ENCODE results near the gene NEDD8. TPM values are rescaled to one million over a fixed set of nuclear protein-coding genes. Genes with fewer than 3 reads are reported as not detected.

Gene NEDD8
- total RNA-seq, 1 experiment from 2014 or later, result 330 TPM

DNA sequence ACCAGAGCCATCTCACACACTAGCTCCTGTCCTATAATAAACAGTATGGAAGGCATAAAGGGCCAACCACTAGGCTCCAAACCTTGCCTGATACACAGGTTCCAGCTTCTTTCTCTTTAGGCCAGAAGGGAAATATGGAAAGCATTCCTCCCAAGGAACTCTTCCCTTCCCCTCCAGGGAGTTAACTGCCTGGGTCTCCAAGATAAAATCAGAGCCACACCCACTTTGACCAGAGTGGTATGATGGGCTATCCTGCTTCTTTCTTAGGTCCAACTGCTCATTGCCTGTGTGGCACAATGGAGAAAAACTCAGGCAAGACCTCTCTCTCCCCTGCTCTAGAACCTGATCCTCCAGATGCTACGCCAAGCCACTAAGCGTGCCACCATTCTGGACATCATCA, 24.5 kb downstream of the NEDD8 start:
- H3F3A ChIP-seq (ENCODE audit: low read length, unreplicated experiment), result no peaks in the 10 kb centered on the region
- H3K4me3 ChIP-seq (ENCODE audit: low read length), result no peak overlapping the region
- no peak overlapping the region for H3K4me2 ChIP-seq (ENCODE audit: low read length)
- H3K36me3 ChIP-seq (ENCODE audit: low read depth, low read length), result peaks cover 42% of the 10 kb centered on the region
- intact Hi-C loops (cut with micrococcal nuclease), result no loop called here
- no peak for TF ChIP-seq EZH2phosphoT487 (IDR thresholded peaks at IDR 0.05; ENCODE audit: borderline replicate concordance, low read length)
- no peak for TF ChIP-seq EZH2 (IDR thresholded peaks at IDR 0.05; ENCODE audit: low read length, unreplicated experiment)
- TF ChIP-seq, protein P1, sequence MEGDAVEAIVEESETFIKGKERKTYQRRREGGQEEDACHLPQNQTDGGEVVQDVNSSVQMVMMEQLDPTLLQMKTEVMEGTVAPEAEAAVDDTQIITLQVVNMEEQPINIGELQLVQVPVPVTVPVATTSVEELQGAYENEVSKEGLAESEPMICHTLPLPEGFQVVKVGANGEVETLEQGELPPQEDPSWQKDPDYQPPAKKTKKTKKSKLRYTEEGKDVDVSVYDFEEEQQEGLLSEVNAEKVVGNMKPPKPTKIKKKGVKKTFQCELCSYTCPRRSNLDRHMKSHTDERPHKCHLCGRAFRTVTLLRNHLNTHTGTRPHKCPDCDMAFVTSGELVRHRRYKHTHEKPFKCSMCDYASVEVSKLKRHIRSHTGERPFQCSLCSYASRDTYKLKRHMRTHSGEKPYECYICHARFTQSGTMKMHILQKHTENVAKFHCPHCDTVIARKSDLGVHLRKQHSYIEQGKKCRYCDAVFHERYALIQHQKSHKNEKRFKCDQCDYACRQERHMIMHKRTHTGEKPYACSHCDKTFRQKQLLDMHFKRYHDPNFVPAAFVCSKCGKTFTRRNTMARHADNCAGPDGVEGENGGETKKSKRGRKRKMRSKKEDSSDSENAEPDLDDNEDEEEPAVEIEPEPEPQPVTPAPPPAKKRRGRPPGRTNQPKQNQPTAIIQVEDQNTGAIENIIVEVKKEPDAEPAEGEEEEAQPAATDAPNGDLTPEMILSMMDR (conservative IDR thresholded peaks at IDR 0.05; ENCODE audit: low read depth, low read length), result no peak
- ATAC-seq, result no peak
- no TSS peak for BruUV-seq (replicated peaks)
- no peak overlapping the region for H3K9ac ChIP-seq (ENCODE audit: low read length)
- no peaks in the 10 kb centered on the region for H3K4me1 ChIP-seq (ENCODE audit: insufficient read depth, low read length)
- CTCF ChIA-PET, result no interaction called here
- no peak overlapping the region for H3K27ac ChIP-seq (ENCODE audit: low read length)
- no peak for DNase-seq
- H2AFZ ChIP-seq (ENCODE audit: low read length), result no peak overlapping the region
- no peaks in the 10 kb centered on the region for H3K9me2 ChIP-seq (replicated peaks; ENCODE audit: low read length)
- no peaks in the 10 kb centered on the region for H3K9me3 ChIP-seq (ENCODE audit: low read length)
- H4K20me1 ChIP-seq (ENCODE audit: low read length), result no peaks in the 10 kb centered on the region
- POLR2A ChIA-PET (ENCODE audit: unreplicated experiment), result no interaction called here
- H3K79me2 ChIP-seq (ENCODE audit: low read length), result peaks cover 13% of the 10 kb centered on the region; the same call in 1 of the 2 replicates
- no peaks in the 10 kb centered on the region for H3K27me3 ChIP-seq (ENCODE audit: low read length)

DNA sequence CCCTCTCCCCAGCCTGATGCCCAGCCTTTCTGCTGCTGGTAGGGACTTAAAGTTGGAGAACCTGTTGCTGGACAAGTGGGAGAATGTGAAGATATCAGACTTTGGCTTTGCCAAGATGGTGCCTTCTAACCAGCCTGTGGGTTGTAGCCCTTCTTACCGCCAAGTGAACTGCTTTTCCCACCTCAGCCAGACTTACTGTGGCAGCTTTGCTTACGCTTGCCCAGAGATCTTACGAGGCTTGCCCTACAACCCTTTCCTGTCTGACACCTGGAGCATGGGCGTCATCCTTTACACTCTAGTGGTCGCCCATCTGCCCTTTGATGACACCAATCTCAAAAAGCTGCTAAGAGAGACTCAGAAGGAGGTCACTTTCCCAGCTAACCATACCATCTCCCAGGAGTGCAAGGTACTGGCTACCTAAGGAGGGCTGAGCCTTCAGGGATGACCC, 25.0 kb downstream of the NEDD8 start:
- DNase-seq (no peak), ATAC-seq (no peak)
- peaks cover 9% of the 10 kb centered on the region; the same call in 1 of the 2 replicates for H3K79me2 ChIP-seq (ENCODE audit: low read length)
- no peak overlapping the region for H3K4me2 ChIP-seq (ENCODE audit: low read length)
- ChIA-PET CTCF (no interaction called here), POLR2A (ENCODE audit: unreplicated experiment) (no interaction called here)
- H3K27me3 ChIP-seq (ENCODE audit: low read length), result no peaks in the 10 kb centered on the region
- no peaks in the 10 kb centered on the region for H4K20me1 ChIP-seq (ENCODE audit: low read length)
- H3K9me3 ChIP-seq (ENCODE audit: low read length), result no peaks in the 10 kb centered on the region
- H3K4me1 ChIP-seq (ENCODE audit: insufficient read depth, low read length), result no peaks in the 10 kb centered on the region
- H3K9me2 ChIP-seq (replicated peaks; ENCODE audit: low read length), result no peaks in the 10 kb centered on the region
- H3F3A ChIP-seq (ENCODE audit: low read length, unreplicated experiment), result no peaks in the 10 kb centered on the region
- no peak overlapping the region for H3K9ac ChIP-seq (ENCODE audit: low read length)
- no peak overlapping the region for H2AFZ ChIP-seq (ENCODE audit: low read length)
- H3K27ac ChIP-seq (ENCODE audit: low read length), result no peak overlapping the region
- no peak overlapping the region for H3K4me3 ChIP-seq (ENCODE audit: low read length)
- TF ChIP-seq, protein P1 (conservative IDR thresholded peaks at IDR 0.05; ENCODE audit: low read depth, low read length), result no peak
- TF ChIP-seq EZH2 (IDR thresholded peaks at IDR 0.05; ENCODE audit: low read length, unreplicated experiment) (no peak), EZH2phosphoT487 (IDR thresholded peaks at IDR 0.05; ENCODE audit: borderline replicate concordance, low read length) (no peak)
- intact Hi-C loops (cut with micrococcal nuclease), result no loop called here
- no TSS peak for BruUV-seq (replicated peaks)
- H3K36me3 ChIP-seq (ENCODE audit: low read depth, low read length), result peaks cover 42% of the 10 kb centered on the region

DNA sequence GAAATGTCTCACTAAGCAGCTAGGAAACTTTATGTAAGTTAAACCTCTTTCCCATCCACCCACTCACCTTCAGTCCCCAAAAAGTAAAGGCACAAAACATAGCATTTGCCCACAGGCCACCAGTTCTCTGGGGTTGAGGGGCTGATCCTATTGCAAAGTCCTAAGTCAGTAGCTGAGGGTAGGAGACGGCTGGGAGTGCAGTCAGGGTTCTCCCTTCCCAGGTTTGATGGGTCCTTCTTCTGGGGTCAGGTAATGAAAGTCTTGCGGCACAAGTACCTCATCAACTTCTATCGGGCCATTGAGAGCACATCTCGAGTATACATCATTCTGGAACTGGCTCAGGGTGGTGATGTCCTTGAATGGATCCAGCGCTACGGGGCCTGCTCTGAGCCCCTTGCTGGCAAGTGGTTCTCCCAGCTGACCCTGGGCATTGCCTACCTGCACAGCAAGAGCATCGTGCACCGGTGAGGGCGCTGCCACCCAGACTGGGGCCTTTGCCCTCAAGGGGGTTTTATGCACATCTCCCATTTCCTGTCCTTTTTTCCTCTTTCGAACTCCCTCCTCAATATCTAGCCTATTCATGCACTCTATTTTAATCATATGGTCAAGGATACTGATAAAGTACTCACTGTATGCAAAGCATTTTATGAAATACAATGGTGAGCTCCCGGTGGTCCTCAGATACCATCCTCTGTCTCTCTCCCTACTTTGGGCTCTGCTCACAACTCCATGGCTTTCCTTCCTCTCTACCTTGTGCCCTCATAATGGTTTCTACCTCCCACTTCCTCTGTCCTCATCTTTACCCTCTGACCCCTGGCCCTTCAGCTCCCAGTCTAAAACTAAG, 25.7 kb downstream of the NEDD8 start:
- no peaks in the 10 kb centered on the region for H3K27me3 ChIP-seq (ENCODE audit: low read length)
- intact Hi-C loops (cut with micrococcal nuclease), result no loop called here
- no peak overlapping the region for H3K9ac ChIP-seq (ENCODE audit: low read length)
- no peak overlapping the region for H3K27ac ChIP-seq (ENCODE audit: low read length)
- H3F3A ChIP-seq (ENCODE audit: low read length, unreplicated experiment), result no peaks in the 10 kb centered on the region
- peaks cover 2% of the 10 kb centered on the region; the same call in 1 of the 2 replicates for H3K79me2 ChIP-seq (ENCODE audit: low read length)
- H3K36me3 ChIP-seq (ENCODE audit: low read depth, low read length), result peaks cover 46% of the 10 kb centered on the region
- POLR2A ChIA-PET (ENCODE audit: unreplicated experiment), result no interaction called here
- TF ChIP-seq EZH2 (IDR thresholded peaks at IDR 0.05; ENCODE audit: low read length, unreplicated experiment), result no peak
- TF ChIP-seq EZH2phosphoT487 (IDR thresholded peaks at IDR 0.05; ENCODE audit: borderline replicate concordance, low read length), result no peak
- TF ChIP-seq, protein P1 (conservative IDR thresholded peaks at IDR 0.05; ENCODE audit: low read depth, low read length), result no peak
- H3K9me3 ChIP-seq (ENCODE audit: low read length), result no peaks in the 10 kb centered on the region
- no peak overlapping the region for H2AFZ ChIP-seq (ENCODE audit: low read length)
- no peak overlapping the region for H3K4me3 ChIP-seq (ENCODE audit: low read length)
- BruUV-seq (replicated peaks), result no TSS peak
- no peak for ATAC-seq
- no peak overlapping the region for H3K4me2 ChIP-seq (ENCODE audit: low read length)
- no peak for DNase-seq
- CTCF ChIA-PET, result no interaction called here
- H3K4me1 ChIP-seq (ENCODE audit: insufficient read depth, low read length), result no peaks in the 10 kb centered on the region
- H3K9me2 ChIP-seq (replicated peaks; ENCODE audit: low read length), result no peaks in the 10 kb centered on the region
- no peaks in the 10 kb centered on the region for H4K20me1 ChIP-seq (ENCODE audit: low read length)
